ENCODE data around the gene CFL1.

DNA sequence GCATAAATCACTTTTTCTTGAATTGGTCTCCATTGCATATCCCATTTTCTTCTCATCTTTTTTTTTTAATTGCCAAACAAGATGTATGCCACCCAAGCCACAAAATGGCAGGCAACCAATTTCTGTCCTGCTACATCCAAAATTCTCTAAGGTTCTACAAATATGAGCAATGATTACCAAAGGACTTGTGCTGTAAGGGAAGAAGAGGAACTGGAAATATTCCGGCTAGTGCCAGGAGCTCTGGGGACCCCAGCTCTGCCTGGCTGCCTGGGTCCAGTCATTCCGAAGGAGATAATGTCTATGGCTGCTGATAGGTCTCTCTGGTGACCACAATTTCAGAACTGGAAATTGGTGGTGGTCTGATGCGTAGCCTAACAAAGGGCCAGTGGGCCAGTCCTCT, 41.3 kb downstream of the CFL1 start:
- TF ChIP-seq POLR2AphosphoS5 (IDR thresholded peaks at IDR 0.05; ENCODE audit: low read depth, low read length) = no peak
- no peak for TF ChIP-seq CTCF (IDR thresholded peaks at IDR 0.05)

Data from Panc1 (cell line).